GM18870 (cell line): ENCODE results near the gene TMEM184C.

Experiments used
- ATAC-seq: cut with Tn5 transposase; IDR thresholded peaks from one replicate; pipeline ENCODE4 v1.9.1; 2021; ENCODE audit warnings: moderate library complexity; ENCODE audit not compliant: unreplicated experiment

TMEM184C gene

GRCh38 chr4:147648656-147649055 lies 31.5 kb downstream of the TMEM184C start:
- ATAC-seq: no peak

- peak; percentile 65 for ATAC-seq
Observed at GRCh38 chr4:147651563-147651962, 34.4 kb downstream of the TMEM184C start.

GRCh38 chr4:147655639-147656038 lies 38.4 kb downstream of the TMEM184C start:
- no peak for ATAC-seq

GRCh38 chr4:147658501-147658900 lies 41.3 kb downstream of the TMEM184C start:
- ATAC-seq: no peak

- no peak for ATAC-seq
Observed at GRCh38 chr4:147674073-147674472, 56.9 kb downstream of the TMEM184C start.

GRCh38 chr4:147674496-147674895 lies 57.3 kb downstream of the TMEM184C start:
- ATAC-seq: no peak

GRCh38 chr4:147678106-147678505 lies 60.9 kb downstream of the TMEM184C start:
- no peak for ATAC-seq

GRCh38 chr4:147678796-147679549 lies 61.8 kb downstream of the TMEM184C start:
- ATAC-seq: no peak

GRCh38 chr4:147682755-147683154 lies 65.6 kb downstream of the TMEM184C start:
- no peak for ATAC-seq

- no peak for ATAC-seq
Observed at GRCh38 chr4:147683188-147683591, 66.0 kb downstream of the TMEM184C start.

- peak; percentile 97 for ATAC-seq
Observed at GRCh38 chr4:147683717-147684700, 66.8 kb downstream of the TMEM184C start, which contains the start of gene PRMT9. Gene PRMT9 (minus strand): TSS chr4:147684163. CDS start chr4:147683987, 176 bp downstream.

GRCh38 chr4:147689067-147689466 lies 71.9 kb downstream of the TMEM184C start:
- no peak for ATAC-seq

- ATAC-seq: no peak
Observed at GRCh38 chr4:147691820-147692219, 74.6 kb downstream of the TMEM184C start.

- ATAC-seq: no peak
Observed at GRCh38 chr4:147693218-147693617, 76.0 kb downstream of the TMEM184C start.

- no peak for ATAC-seq
Observed at GRCh38 chr4:147696866-147697265, 79.7 kb downstream of the TMEM184C start.

- no peak for ATAC-seq
Observed at GRCh38 chr4:147704846-147705245, 87.6 kb downstream of the TMEM184C start.

GRCh38 chr4:147707892-147708672 lies 90.9 kb downstream of the TMEM184C start:
- peak; percentile 49 for ATAC-seq

GRCh38 chr4:147709999-147710398 lies 92.8 kb downstream of the TMEM184C start:
- no peak for ATAC-seq

GRCh38 chr4:147714575-147715401 lies 97.6 kb downstream of the TMEM184C start:
- no peak for ATAC-seq

GRCh38 chr4:147717878-147718277 lies 100.7 kb downstream of the TMEM184C start:
- ATAC-seq: peak; percentile 85
